Measurements from ENCODE around the gene CRYGB.
"Not testable (repeated sequence)": the region's sequence is repeated elsewhere in the genome, so short reads cannot be mapped to it uniquely, and the experiment has no call there.

Gene CRYGB

DNA sequence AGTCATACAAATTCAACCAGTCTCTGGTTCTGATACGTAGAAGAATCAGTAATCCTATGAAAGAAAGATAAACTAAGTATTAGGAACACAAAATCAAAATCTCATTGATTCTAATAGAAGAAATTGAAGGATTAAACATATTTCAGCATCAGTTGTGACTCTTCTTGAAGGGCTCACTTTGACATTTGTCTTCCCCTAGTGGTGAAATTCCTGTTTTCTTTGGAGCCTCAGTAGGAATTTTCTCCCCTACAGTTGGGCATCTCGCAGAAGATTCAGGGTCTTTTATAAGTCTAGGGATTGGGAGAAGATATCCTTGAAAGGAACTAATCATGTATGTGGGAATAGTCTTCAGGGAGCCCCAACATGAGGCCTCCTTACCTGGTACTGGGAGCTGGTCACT lies 2.8 kb upstream of the CRYGB start:
- no peak for DNase-seq

DNA sequence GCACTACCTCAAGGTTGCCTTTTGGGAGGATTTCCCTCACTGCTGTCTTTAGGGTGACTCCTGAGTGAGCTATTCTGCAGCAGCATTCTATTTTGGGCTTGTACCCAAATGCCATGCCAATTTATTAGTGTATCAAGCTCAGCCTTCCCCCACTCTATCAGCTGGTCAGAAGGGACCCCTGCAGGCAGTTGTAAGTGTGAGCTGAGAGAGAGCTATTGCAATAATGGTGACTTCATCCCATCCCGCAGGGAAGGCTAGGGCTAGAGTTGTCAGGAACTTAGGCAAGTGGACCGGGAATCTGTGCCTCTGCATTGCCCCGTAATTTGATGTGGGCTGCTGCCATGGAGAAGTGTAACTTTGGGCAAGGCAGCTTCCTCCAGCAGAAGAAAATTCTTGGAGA lies 1.8 kb upstream of the CRYGB start:
- no peak for DNase-seq

DNA sequence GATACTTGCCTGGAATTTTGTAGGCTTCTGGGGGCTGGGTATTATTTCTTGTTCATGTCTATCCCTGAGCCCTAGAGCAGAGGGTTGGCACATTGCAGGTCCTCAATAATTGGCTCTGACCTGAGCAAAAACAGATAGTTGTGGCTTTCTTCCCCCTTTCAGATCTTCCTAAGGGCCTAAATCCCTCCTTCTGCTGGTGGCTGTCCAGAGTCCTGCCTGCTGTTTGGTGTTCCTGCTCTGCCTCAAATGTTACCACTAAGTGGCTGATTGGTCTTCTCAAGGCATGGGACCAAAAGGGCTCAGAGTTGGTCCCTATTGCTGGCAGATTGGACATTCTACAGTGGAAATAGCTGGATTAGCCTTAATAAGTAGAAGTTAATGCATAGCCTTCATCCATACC lies 1.1 kb upstream of the CRYGB start:
- no peak for DNase-seq

DNA sequence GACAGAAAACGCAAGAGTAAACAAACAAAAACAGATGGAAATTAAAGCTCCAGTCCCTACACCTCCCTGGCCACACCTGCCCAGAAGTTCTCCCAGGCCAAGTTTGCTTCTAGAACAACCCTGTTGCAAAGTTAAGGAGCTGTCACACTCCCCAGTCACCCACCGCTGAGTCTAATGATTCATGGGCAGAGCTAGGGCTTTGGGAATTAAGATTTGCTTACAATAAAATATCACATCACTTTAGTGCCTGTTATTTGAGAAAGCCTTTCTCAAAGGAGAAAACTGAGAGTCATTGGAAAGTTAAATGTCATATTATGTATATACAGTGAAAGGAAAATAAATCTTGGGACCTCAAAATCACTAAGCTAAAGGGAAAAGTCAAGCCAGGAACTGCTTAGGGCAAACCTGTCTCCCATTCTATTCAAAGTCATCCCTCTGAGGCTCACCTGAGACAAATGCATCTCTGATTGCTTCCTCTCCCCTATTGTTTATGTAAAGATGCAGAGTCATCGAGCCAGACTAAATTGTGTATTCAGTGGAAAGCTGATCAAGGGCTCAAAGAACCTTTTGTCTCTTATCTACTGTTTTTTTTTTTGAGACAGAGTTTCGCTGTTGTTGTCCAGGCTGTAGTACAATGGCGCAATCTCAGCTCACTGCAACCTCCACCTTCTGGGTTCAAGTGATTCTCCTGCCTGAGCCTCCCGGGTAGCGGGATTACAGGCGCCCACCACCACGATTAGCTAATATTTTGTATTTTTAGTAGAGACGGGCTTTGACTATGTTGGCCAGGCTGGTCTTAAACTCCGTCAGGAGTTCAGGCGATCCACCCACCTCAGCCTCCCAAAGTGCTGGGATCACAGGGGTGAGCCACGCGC lies 2.8 kb downstream of the CRYGB start:
- DNase-seq, result no peak

DNA sequence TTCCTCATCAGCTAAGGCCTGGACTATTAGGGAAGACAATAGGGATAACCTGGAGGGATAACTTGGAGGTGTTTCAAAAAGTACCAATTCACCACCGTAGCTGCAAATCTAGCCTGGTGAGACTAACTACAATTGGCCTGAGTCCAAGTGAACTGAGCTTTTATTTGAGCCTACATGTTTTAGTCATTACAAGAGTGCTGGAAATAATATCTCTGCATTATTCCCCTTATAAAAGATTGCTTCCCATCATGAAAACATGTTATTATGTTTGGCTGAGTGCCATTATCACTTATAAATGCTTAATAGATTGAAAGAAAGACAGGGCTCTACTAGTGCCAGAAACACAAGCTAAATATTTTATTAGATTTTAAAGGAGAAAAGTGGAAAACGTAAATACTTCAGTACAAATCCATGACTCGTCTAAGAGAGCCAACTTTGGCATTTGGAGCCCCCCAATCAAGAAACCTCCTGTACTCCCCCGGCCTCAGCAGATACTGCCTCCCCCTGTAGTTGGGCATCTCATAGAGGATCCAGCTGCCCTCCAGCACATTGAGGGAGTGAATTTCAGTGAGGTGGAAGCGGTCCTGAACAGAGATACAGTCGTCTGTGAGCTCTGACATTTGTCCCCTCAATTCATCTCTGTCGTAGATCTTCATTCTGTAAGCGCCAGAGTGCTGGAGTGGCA lies 3.6 kb downstream of the CRYGB start:
- no peak for DNase-seq

DNA sequence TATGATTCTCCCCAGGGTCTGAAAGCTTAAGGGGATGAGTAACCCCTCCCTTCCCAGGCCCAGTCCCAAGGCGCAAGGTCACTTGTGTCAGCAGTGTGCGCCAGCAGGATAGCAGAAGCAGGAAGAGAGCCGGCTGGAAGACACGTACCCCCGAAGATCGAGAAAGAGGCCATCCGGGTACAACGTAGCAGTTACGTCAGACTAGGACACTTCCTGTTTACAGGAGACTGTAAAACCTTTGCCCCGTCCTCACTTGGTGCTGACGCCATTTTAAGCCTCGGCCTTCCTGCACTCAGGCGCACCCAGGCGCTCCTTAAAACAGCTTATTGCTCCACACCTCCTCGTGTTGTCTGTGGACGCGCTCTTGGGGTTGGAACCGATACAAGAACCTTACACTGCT lies 6.5 kb downstream of the CRYGB start:
- no peak for DNase-seq

DNA sequence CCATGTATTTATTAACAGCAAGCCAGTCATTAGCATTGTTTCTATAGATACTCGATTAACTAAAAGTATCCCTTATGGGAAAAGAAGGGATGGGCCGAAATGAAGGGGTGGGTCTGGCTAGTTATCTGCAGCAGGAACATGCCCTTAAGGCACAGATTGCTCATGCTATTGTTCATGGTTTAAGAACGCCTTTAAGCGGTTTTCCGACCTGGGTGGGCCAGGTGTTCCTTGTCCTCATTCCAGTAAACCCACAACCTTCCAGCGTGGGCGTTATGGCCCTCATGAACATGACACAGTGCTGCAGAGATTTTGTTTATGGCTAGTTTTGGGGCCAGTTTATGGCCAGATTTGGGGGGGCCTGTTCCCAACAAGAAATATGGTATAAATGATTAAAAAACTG lies 7.6 kb downstream of the CRYGB start:
- not testable (repeated sequence) for DNase-seq

DNA sequence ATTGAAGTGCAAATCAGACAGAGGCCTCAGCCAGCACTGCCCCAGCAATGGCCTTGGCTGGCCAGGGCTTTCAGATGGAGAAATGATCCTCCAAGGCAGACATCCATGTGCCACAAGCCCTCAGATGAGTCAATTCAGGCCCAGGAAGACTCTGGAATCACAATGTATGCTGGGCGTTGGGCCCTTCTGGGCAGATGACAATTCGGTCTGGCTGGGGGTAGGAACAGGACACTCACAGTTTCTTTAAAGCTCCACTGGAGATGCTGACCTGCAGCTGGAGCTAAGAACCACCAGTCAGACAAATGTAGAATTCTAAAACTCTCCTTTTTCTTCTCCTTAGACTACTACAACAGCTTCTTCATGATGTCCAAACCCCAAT lies 9.3 kb downstream of the CRYGB start:
- DNase-seq, result no peak

DNA sequence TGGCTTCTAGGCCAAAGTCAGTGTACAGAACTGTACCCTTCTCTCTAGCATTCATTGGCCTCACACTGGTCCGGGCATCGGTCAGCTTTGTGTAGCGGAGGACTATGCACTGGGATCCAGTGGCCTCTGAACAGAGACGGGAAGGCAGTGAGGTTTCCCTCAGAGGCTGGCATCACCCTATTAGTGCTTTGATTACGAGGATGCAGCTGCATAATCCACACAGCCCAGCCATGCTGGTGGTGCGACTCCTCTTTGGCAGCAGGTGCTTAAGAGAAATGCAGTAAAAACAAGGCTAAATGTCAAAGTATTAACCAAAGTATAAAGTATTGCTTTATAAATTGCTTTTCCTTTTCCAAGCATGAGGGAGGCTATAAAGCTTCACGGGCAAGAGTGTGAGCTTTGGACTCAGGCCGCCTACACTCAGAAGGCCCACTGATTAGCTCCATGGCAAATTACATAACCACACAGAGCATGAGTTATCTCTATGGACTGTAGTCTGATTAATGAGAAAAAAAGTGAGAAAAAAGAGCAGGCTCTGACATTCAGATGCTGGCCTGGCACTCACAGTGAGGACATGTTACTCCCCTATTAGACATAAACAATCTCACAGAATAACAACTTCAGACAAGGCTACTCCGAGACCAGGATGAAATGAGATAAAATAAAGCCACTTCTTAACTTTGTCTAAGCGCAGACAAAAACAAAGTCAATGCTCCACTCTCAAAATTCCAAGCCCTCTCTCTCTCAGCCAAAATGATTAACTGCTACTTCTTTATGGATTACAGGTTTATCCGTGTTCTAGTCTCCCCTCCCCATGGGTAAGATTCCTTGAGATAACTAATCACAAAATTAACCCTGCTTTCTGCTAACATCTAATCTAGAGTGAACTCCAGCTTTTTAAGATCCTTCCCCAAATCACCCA lies 9.9 kb downstream of the CRYGB start:
- DNase-seq, result no peak

DNA sequence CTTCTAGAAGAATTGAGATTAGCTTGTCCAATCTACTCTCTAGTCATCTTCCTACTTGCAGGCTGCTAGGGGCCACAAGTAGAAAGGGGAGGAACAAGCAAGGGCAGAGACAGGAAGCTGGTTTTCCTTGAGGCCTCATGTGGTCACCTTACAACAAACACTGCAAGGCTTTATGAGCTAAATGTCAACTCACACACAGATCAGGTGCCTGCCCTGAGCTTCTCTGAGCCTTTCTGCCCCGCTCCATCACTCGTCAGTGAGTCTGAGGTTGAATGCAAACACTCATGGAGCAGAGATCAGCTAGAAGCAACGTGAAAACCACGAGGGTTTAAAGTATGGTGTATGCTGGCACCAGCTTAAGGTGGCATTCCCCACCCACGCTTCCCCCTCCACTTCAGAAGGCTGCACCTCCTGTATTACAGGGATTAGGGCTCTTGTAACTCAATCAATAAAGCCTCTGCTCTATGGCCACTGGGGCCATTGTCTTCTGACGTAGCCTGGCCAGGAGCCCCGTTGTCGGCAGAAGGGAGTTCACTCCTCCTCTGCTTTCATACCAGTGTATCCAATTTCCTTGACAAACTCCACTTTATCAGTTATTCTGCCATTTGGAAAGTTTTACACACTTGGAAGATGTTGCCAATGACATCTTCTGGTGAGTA lies 10.9 kb downstream of the CRYGB start:
- peak; percentile 34 for DNase-seq

DNA sequence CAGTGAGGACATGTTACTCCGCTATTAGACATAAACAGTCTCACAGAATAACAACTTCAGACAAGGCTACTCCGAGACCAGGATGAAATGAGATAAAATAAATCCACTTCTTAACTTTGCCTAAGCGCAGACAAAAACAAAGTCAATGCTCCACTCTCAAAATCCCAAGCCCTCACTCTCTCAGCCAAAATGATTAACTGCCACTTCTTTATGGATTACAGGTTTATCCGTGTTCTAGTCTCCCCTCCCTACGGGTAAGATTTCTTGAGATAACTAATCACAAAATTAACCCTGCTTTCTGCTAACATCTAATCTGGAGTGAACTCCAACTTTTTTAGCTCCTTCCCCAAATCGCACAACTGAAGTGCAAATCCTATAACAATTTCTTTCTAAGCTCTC lies 15.2 kb downstream of the CRYGB start:
- no peak for DNase-seq

DNA sequence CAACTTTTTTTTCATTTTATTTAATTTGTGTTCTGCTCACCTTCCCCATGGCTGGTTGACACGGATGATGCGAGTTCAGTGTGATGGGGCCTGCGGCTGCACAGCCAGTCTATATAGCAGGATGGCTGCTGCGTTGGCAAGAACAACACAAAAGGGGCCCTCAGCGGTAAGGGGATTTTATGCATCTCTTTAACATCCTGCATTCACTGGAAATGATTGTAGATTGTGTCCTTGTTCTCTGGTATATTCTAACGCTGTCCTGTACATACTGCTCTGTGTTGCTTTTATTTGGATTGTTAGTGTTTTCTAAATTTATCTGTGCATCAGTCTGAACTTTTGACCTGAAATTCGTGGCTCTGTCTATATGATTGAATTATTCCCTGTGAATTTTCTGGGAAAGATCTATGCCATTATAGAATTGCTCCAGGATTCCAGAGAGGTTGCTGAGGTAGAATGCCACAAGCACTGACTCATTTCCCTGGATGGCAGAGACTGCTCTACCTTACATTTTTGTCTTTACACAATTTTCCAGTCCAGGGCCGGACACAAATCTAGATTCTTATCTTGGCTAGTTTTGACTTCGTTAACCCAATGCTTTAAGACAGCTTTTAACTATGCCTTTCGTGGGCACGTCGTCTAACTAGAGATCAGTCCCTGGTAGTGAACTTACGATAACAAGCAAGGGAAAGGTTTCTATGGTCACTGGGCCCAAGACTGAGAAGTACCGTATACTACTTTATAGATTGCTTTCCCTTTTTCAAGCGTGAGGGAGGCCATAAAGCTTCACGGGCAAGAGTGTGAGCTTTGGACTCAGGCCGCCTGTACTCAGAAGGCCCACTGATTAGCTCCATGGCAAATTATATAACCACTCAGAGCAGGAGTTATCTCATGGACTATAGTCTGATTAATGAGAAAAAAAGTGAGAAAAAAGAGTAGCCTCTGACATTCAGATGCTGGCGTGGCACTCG lies 15.9 kb downstream of the CRYGB start, which contains the start of gene CRYGC:
Gene CRYGC (minus strand): TSS at position 85 of the 968 bp plus-strand sequence. CDS start 36 bp downstream, at position 49.
- no peak for DNase-seq

DNA sequence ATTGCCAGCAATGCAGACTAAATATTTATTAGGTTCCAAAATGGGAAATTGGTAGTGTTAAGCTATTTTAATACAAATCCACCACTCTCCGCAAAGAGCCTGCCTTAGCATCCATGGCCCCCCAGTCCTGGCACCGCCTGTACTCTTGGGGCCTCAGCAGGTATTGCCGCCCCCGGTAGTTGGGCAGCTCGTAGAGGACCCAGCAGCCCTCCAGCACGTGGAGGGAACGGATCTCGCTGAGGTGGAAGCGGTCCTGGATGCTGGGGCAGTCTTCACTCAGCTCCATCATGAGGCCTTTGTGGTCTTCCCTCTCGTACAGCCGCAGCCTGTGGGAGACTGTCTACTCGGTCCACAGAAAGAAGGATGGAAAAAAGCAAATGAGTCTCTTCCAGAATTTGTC lies 17.8 kb downstream of the CRYGB start:
- no peak for DNase-seq

DNA sequence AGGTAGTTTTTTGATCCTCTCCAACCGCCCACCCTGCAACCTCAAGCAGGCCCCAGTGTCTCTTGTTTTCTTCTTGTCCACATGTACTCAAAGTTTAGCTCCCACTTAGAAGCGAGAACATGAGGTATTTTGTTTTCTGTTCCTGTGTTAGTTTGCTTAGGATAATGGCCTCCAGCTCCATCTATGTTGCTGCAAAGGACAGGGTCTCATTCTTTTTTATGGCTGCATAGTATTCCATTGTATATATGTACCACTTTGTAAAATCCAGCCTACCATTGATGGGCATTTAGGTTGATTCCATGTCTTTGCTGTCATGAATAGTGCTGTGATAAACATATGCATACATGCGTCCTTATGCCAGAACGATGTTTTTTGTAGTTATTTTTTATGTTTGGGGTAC lies 18.9 kb downstream of the CRYGB start:
- no peak for DNase-seq

DNA sequence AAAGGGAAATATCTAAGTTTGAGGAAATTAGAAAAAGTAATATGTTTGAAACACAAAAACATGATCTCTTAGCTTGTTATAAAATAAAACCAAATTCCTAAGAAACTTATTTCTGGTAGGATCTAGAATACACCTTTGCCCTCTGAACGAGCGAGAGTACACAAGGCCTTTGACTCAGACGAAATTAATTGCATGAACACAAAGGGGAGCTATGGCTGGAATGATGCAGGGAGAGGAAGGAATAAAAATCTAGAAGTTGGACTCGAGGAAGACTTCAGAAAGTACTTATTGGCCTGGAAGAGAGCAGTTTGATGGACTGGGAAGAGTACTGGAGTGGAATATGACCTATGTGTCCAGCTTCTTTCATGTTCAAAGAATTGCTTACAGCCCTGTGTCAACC lies 20.7 kb downstream of the CRYGB start:
- no peak for DNase-seq

DNA sequence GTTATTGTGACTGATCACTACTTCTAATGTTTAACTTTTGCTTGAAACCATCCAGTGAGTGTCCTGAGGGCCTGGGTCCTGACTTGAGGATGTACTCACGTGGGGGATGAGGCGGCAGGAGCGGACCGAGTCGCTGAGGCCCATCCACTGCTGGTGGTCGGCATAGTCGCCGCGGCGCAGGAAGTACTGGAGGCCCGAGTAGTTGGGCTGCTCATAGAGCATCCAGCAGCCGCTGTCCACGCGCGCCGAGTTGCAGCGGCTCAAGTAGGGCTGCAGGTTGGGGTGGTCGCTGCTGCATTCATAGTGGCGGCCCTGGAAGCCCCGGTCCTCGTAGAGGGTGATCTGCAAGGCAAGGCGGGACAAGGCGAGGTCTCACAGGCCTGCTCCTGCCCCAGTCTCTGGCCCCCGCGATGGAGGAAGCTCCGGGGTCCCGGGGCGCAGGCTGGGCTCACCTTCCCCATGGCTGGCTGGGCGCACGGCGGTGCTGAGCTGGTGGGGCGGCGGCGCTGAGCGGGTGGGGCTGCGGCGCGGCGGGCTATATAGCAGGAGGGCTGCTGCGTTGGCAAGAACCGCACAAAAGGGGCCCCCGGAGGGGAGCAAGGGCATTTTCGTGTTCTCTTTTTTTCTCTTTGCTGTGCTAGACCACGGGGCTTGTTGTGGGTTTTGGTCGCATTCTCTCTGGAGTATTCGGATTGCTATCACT lies 21.8 kb downstream of the CRYGB start, which contains the start of gene CRYGD:
Gene CRYGD (minus strand): TSS at position 512 of the 703 bp plus-strand sequence. CDS start 51 bp downstream, at position 461.
- not testable (repeated sequence) for DNase-seq

DNA sequence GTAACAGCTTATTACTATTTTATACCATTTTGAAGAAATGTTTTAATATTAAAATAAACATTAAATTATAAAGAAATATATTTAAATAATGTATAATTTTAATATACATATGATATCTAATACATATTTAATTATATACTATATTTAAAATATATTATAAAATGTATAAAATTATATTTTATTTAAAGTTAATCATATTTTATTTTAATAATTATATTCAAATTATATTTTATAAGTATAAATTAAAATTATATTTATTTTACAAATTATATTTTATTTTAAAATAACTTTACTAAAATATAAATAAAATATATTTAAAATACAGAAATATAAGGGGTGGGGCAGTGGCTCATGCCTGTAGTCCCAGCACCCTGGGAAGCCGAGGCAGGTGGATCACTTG lies 23.7 kb downstream of the CRYGB start:
- DNase-seq, result no peak

DNA sequence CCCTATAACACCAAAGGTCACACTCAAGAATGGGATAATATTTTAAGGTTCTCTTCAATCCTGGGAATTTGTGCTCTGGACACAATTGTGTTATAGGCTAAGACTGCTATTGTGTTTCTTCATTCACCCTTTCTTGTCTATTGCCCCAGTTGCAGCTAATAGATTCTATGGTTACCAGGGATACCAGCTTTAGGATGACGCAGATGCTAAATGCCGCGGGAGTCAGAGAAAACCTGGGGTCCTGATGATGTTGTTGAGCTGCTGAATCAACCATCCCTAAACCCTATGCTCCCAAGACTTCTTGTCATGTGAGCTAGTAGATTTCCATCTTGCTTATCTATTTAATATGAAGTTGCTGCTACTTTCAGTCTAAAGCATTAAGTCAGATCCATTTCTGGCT lies 27.0 kb downstream of the CRYGB start:
- DNase-seq, result no peak

DNA sequence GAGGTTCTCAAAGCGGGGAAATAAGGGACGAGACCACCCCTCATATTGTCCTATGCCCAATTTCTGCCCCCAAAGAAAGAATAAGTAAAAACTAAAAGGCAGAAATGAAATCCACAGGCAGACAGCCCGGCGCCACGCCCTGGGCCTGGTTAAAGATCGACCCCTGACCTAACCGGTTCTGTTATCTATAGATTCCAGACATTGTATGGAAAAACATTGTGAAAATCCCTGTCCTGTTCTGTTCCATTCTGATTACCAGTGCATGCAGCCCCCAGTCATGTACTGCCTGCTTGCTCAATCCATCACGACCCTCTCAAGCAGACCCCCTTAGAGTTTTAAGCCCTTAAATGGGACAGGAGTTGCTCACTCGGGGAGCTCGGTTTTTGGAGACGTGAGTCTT lies 28.6 kb downstream of the CRYGB start:
- not testable (repeated sequence) for DNase-seq

DNA sequence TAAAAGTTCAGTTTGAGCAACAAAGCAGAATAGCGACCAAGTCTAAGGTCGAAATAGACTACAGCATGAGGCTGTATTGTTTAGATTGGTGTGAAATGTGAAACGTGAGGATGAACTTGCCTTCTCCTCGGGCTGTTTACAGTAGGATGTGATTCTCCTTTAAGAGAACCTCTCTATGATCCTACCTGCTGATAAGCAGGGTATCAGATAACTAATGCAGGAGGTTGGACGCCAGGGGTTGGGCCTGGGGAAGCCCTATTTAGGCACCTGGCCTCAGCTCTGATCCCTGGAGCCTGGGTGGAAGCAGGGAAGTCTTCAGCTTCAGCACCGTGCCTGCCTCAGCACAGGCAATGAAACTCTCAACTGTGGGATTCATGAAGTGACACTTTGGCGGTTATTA lies 33.0 kb downstream of the CRYGB start:
- no peak for DNase-seq
